K562 (cell line): ENCODE data around the gene AGO3. TPM values are rescaled to one million over a fixed set of nuclear protein-coding genes. Genes with fewer than 3 reads are reported as not detected.

Source experiments
- ATF7 ChIP-seq: fragments of 450-650 bp; IDR thresholded peaks from 2 replicates; pipeline ENCODE4 v1.7.1; 2014; ENCODE audit warnings: mild to moderate bottlenecking, moderate library complexity
- E2F4 ChIP-seq: sonication (generic); formaldehyde crosslinking; IDR thresholded peaks from 2 replicates; pipeline ENCODE4 v1.8.0; 2022; ENCODE audit warnings: mild to moderate bottlenecking, low read depth, missing genetic modification reagents
- EHMT2 ChIP-seq: fragments of 450-650 bp; IDR thresholded peaks from 2 replicates; pipeline ENCODE4 v1.6.1; 2018; ENCODE audit warnings: antibody characterized with exemption
- ESRRB ChIP-seq: fragments of 250-450 bp; sonication (Bioruptor Pico); IDR thresholded peaks from 2 replicates; pipeline ENCODE4 v1.5.0; 2020; ENCODE audit warnings: mild to moderate bottlenecking, moderate library complexity, borderline replicate concordance
- HMGXB4 ChIP-seq: sonication (generic); formaldehyde crosslinking; IDR thresholded peaks from 2 replicates; pipeline ENCODE4 v1.8.1; 2023; ENCODE audit warnings: mild to moderate bottlenecking, missing genetic modification reagents
- HSF4 ChIP-seq: fragments of 250-450 bp; sonication (Bioruptor Pico); IDR thresholded peaks from 2 replicates; pipeline ENCODE4 v2.1.2; 2022; ENCODE audit warnings: mild to moderate bottlenecking, moderate library complexity, borderline replicate concordance
- KAT8 ChIP-seq: fragments of 450-650 bp; IDR thresholded peaks from 2 replicates; pipeline ENCODE4 v1.6.1; 2016; ENCODE audit warnings: low read depth, mild to moderate bottlenecking
- RBM17 ChIP-seq: fragments of 200-400 bp; formaldehyde crosslinking; IDR thresholded peaks from 2 replicates; pipeline ENCODE4 v1.6.1; 2017; ENCODE audit warnings: low read depth, mild to moderate bottlenecking, low read length, borderline replicate concordance
- RUNX1 ChIP-seq: sonication (generic); IDR thresholded peaks from 2 replicates; pipeline ENCODE4 v1.6.1; 2016; ENCODE audit warnings: antibody characterized with exemption, low read depth
- SIN3B ChIP-seq: fragments of 450-650 bp; IDR thresholded peaks from 2 replicates; pipeline ENCODE4 v1.6.1; 2017; ENCODE audit warnings: low read depth, mild to moderate bottlenecking, moderate library complexity
- SNAPC5 ChIP-seq: fragments of 250-450 bp; sonication (Bioruptor Pico); IDR thresholded peaks from 2 replicates; pipeline ENCODE4 v1.8.0; 2021; ENCODE audit warnings: moderate library complexity, mild to moderate bottlenecking, inconsistent platforms
- STAT5A ChIP-seq: IDR thresholded peaks from 2 replicates; pipeline ENCODE4 v1.6.1; 2012; ENCODE audit warnings: low read length, inconsistent platforms, borderline replicate concordance
- ZKSCAN1 ChIP-seq: fragments of 150-350 bp; IDR thresholded peaks from 2 replicates; pipeline ENCODE4 v1.6.1; 2016; ENCODE audit warnings: low read depth, low read length
- ZMIZ1 ChIP-seq, 2 experiments: fragments of 150-350 bp in 1 of 2; IDR thresholded peaks; 2 replicates each; pipeline ENCODE4 v1.6.1; 2012 to 2016; ENCODE audit warnings: low read depth in 2 of 2, low read length in 2 of 2, mild to moderate bottlenecking in 1 of 2, moderate library complexity in 1 of 2
- ZNF133 ChIP-seq: fragments of 250-450 bp; sonication (Bioruptor Pico); IDR thresholded peaks from 2 replicates; pipeline ENCODE4 v1.4.0; 2020; ENCODE audit warnings: mild to moderate bottlenecking
- ZNF398 ChIP-seq: fragments of 250-450 bp; sonication (Bioruptor Pico); IDR thresholded peaks from 2 replicates; pipeline ENCODE4 v1.8.0; 2021; ENCODE audit warnings: moderate library complexity, mild to moderate bottlenecking, inconsistent platforms
- ZNF785 ChIP-seq: fragments of 250-450 bp; sonication (Bioruptor Pico); IDR thresholded peaks from 2 replicates; pipeline ENCODE4 v1.4.0; 2020; ENCODE audit warnings: mild to moderate bottlenecking
- polyA plus RNA-seq, 8 experiments: library from polyadenylated mRNA; depleted of rRNA in 4 of 8; stranded (reverse) in 5 of 8; unstranded in 3 of 8; fragments of >200 nt; fragmentation: Nextera tagmentation in 2 of 8; fragmentation: Illumina TruSeq in 1 of 8; extraction: Ambion mirVana in 2 of 8; extraction: Trizol in 1 of 8; gene quantifications; 2 replicates each; pipeline versions ENCODE4 v1.2.1 to v1.2.3, GENCODE V29; 2011 to 2014; ENCODE audit warnings: inconsistent platforms in 1 of 8, missing spikeins in 1 of 8
- total RNA-seq, 7 experiments: library from RNA; depleted of rRNA in 6 of 7; stranded (reverse); fragments of >200 nt in 6 of 7; fragmentation: Illumina TruSeq in 2 of 7; extraction: Trizol in 2 of 7; gene quantifications; 2 replicates each; pipeline versions ENCODE4 v1.2.1 to v1.2.3, GENCODE V29; 2011 to 2021; ENCODE audit warnings: low replicate concordance in 1 of 7
- TF ChIP-seq, protein P1 (sequence below): fragments of 450-650 bp; formaldehyde crosslinking; IDR thresholded peaks from 2 replicates; pipeline ENCODE4 v1.4.0; 2020; ENCODE audit warnings: mild to moderate bottlenecking, moderate library complexity

AGO3 gene
- total and polyA plus RNA-seq, 9 of the 15 experiments (the other 6 are each of a cell fraction or from before 2014, with no cell fraction given): 4.5 to 41.5 (median 22.7) TPM

- no peak for TF ChIP-seq HSF4
- no peak for TF ChIP-seq E2F4 (CRISPR knock-in tag)
- TF ChIP-seq RBM17: no peak
- no peak for TF ChIP-seq ZKSCAN1
- TF ChIP-seq EHMT2: peak; percentile 33; the same call in 1 of the 2 replicates
- TF ChIP-seq ESRRB (CRISPR knock-in tag): no peak
- TF ChIP-seq SIN3B: peak; percentile 75; the same call in 1 of the 2 replicates
- no peak for TF ChIP-seq SNAPC5 (CRISPR knock-in tag)
- no peak for TF ChIP-seq ZNF398 (CRISPR knock-in tag)
- TF ChIP-seq ZNF133: no peak
- TF ChIP-seq, protein P1, sequence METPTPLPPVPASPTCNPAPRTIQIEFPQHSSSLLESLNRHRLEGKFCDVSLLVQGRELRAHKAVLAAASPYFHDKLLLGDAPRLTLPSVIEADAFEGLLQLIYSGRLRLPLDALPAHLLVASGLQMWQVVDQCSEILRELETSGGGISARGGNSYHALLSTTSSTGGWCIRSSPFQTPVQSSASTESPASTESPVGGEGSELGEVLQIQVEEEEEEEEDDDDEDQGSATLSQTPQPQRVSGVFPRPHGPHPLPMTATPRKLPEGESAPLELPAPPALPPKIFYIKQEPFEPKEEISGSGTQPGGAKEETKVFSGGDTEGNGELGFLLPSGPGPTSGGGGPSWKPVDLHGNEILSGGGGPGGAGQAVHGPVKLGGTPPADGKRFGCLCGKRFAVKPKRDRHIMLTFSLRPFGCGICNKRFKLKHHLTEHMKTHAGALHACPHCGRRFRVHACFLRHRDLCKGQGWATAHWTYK: 0 out of 2 replicates have a peak, but pooled peaks have one; percentile 43
- no peak for TF ChIP-seq ZNF785 (CRISPR knock-in tag)
- TF ChIP-seq HMGXB4: 0 out of 2 replicates have a peak, but pooled peaks have one; percentile 62
- TF ChIP-seq ZMIZ1 (IDR thresholded peaks at IDR 0.05; ENCODE audit: low read depth in 2 of 2, low read length in 2 of 2): no peak
- no peak for TF ChIP-seq KAT8
- no peak for TF ChIP-seq STAT5A
- peak; percentile 60; the same call in 1 of the 2 replicates for TF ChIP-seq ATF7
- no peak for TF ChIP-seq RUNX1
These were observed 47.8 kb upstream of the AGO3 start, which contains the start of gene AGO1 (continued) for GRCh38 chr1:35882945-35883634.
